ENCODE results near the gene HELB.

The HELB gene

DNA sequence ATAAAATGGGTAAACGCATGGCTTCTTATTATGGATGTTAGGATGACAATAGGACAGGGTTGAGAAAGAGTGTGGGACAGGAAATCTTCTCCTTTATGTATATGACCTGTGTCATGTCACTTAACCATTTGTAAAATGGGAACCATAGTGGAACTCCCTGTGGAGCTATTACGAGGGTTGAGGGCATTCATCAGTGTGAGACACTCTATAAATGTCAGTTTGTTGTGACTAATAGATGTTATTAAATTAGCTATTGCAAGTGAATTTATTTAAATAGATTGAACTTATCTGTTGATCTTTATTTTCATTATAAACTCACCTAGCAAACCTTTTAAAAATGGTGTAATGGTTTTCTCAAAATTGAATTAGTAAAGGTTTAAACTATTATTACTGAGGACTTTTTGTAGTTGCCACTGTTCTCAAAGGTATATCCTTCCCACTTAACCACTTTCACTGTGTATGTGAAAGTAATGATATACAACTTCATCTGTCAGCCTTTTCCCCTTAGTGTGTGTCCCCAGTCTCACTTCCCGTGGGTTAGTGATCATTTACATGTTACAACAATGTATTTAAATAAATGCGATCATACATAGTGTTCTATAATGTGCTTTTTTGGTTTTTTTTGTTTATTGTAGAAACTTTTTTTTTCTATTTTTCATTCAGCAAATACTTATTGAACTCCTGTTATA, 17.1 kb downstream of the HELB start (continued):
- TF ChIP-seq ZNF324 (tag by site-specific recombination; IDR thresholded peaks at IDR 0.05) (no peak), ZNF600 (tag by site-specific recombination; IDR thresholded peaks at IDR 0.05) (no peak), ZNF16 (tag by site-specific recombination; IDR thresholded peaks at IDR 0.05; ENCODE audit: low read depth) (no peak), MYNN (tag by site-specific recombination; IDR thresholded peaks at IDR 0.05; ENCODE audit: borderline replicate concordance) (no peak), ZNF266 (tag by site-specific recombination; IDR thresholded peaks at IDR 0.05; ENCODE audit: low read depth) (no peak)

DNA sequence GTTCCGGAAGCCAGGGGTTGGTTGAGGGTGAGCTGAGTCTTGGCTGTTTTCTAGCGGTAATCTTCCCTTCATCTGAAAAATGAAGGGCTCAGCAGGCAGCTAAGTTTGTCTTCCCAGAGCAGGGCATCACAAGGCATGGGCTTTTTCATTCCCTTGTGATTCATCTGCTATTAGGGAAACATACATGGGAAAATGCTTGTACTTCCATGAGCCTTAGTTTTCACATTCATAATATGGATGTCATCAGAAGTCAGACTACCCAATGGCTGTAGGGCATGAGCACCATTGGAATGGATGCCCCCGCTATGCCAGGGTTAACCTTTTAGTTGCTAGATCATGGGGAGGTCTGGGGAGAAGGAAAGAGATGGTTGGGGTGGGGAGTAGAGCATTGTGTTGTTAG, 18.7 kb downstream of the HELB start:
- no peaks in the 10 kb centered on the region for H3K9me3 ChIP-seq (ENCODE audit: control insufficient read depth, insufficient read depth, low read depth, low read length)
- CTCF ChIA-PET, result no interaction called here
- no peak overlapping the region for H3K27ac ChIP-seq (ENCODE audit: extremely low read depth, low read depth, low read length)
- H3K36me3 ChIP-seq (ENCODE audit: control insufficient read depth in 2 of 2, insufficient read depth in 1 of 2, low read length in 2 of 2), result peaks cover 0 to 2% of the 10 kb centered on the region in 2 experiments; a peak in 2 of 3 replicates
- POLR2A ChIA-PET, result no interaction called here
- TF ChIP-seq ZNF16 (tag by site-specific recombination; IDR thresholded peaks at IDR 0.05; ENCODE audit: low read depth), result no peak
- no peak for TF ChIP-seq ZBTB1 (tag by site-specific recombination; IDR thresholded peaks at IDR 0.05)
- TF ChIP-seq RBAK (tag by site-specific recombination; IDR thresholded peaks at IDR 0.05), result no peak
- no peak for TF ChIP-seq ZNF174 (tag by site-specific recombination; IDR thresholded peaks at IDR 0.05)
- no peak for TF ChIP-seq ZFP41 (tag by site-specific recombination; IDR thresholded peaks at IDR 0.05; ENCODE audit: borderline replicate concordance)
- no peak for TF ChIP-seq ZNF354C (tag by site-specific recombination; IDR thresholded peaks at IDR 0.05; ENCODE audit: borderline replicate concordance, low read depth)
- TF ChIP-seq YY2 (tag by site-specific recombination; IDR thresholded peaks at IDR 0.05), result no peak
- TF ChIP-seq GLI2 (tag by site-specific recombination; IDR thresholded peaks at IDR 0.05; ENCODE audit: borderline replicate concordance, low read depth), result no peak
- no peak for TF ChIP-seq ZNF626 (tag by site-specific recombination; IDR thresholded peaks at IDR 0.05)
- no peak for TF ChIP-seq ZBTB20 (tag by site-specific recombination; IDR thresholded peaks at IDR 0.05)
- TF ChIP-seq SCRT2 (tag by site-specific recombination; IDR thresholded peaks at IDR 0.05), result no peak
- TF ChIP-seq ZNF610 (tag by site-specific recombination; IDR thresholded peaks at IDR 0.05; ENCODE audit: borderline replicate concordance), result no peak
- TF ChIP-seq ZNF510 (tag by site-specific recombination; IDR thresholded peaks at IDR 0.05; ENCODE audit: insufficient replicate concordance), result no peak
- TF ChIP-seq, protein P1, sequence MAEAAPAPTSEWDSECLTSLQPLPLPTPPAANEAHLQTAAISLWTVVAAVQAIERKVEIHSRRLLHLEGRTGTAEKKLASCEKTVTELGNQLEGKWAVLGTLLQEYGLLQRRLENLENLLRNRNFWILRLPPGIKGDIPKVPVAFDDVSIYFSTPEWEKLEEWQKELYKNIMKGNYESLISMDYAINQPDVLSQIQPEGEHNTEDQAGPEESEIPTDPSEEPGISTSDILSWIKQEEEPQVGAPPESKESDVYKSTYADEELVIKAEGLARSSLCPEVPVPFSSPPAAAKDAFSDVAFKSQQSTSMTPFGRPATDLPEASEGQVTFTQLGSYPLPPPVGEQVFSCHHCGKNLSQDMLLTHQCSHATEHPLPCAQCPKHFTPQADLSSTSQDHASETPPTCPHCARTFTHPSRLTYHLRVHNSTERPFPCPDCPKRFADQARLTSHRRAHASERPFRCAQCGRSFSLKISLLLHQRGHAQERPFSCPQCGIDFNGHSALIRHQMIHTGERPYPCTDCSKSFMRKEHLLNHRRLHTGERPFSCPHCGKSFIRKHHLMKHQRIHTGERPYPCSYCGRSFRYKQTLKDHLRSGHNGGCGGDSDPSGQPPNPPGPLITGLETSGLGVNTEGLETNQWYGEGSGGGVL (tag by site-specific recombination; IDR thresholded peaks at IDR 0.05), result no peak
- TF ChIP-seq, protein P2, sequence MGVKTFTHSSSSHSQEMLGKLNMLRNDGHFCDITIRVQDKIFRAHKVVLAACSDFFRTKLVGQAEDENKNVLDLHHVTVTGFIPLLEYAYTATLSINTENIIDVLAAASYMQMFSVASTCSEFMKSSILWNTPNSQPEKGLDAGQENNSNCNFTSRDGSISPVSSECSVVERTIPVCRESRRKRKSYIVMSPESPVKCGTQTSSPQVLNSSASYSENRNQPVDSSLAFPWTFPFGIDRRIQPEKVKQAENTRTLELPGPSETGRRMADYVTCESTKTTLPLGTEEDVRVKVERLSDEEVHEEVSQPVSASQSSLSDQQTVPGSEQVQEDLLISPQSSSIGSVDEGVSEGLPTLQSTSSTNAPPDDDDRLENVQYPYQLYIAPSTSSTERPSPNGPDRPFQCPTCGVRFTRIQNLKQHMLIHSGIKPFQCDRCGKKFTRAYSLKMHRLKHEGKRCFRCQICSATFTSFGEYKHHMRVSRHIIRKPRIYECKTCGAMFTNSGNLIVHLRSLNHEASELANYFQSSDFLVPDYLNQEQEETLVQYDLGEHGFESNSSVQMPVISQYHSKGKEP (tag by site-specific recombination; IDR thresholded peaks at IDR 0.05), result no peak
- TF ChIP-seq ZNF341 (tag by site-specific recombination; IDR thresholded peaks at IDR 0.05; ENCODE audit: low read depth), result no peak
- TF ChIP-seq ZNF138 (tag by site-specific recombination; IDR thresholded peaks at IDR 0.05; ENCODE audit: borderline replicate concordance), result no peak
- no peak for TF ChIP-seq ZNF175 (tag by site-specific recombination; IDR thresholded peaks at IDR 0.05)
- no peak for TF ChIP-seq ZNF596 (tag by site-specific recombination; IDR thresholded peaks at IDR 0.05)
- TF ChIP-seq, protein P3, sequence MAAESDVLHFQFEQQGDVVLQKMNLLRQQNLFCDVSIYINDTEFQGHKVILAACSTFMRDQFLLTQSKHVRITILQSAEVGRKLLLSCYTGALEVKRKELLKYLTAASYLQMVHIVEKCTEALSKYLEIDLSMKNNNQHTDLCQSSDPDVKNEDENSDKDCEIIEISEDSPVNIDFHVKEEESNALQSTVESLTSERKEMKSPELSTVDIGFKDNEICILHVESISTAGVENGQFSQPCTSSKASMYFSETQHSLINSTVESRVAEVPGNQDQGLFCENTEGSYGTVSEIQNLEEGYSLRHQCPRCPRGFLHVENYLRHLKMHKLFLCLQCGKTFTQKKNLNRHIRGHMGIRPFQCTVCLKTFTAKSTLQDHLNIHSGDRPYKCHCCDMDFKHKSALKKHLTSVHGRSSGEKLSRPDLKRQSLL (tag by site-specific recombination; IDR thresholded peaks at IDR 0.05), result no peak
- peaks cover 11% of the 10 kb centered on the region for H3K4me1 ChIP-seq (ENCODE audit: control insufficient read depth, insufficient read depth, low read length)
- no peak overlapping the region for H3K4me3 ChIP-seq (ENCODE audit: low read depth, low read length)
